Esophagus (tissue), 2 donors: ENCODE results near the gene HMGB4. TPM values are rescaled to one million over a fixed set of nuclear protein-coding genes. Genes with fewer than 3 reads are reported as not detected.

Experiments
- H3K27ac ChIP-seq, 2 donors: one replicate each; pipeline ENCODE4 v1.5.1; 2013; ENCODE audit warnings: low read depth in 2 of 2, mild to moderate bottlenecking in 2 of 2, inconsistent platforms in 1 of 2, low read length in 1 of 2, moderate library complexity in 1 of 2
- H3K27me3 ChIP-seq, 2 donors: one replicate each; pipeline ENCODE4 v1.6.1; 2013; ENCODE audit warnings: low read length in 2 of 2, control low read depth in 1 of 2, mild to moderate bottlenecking in 1 of 2; ENCODE audit not compliant: insufficient read depth in 2 of 2, control insufficient read depth in 1 of 2
- H3K36me3 ChIP-seq, 2 donors: one replicate each; pipeline ENCODE4 v1.6.1; 2013; ENCODE audit warnings: low read length in 1 of 2; ENCODE audit not compliant: control insufficient read depth in 2 of 2, insufficient read depth in 2 of 2
- H3K4me1 ChIP-seq, 2 donors: one replicate each; pipeline ENCODE4 v1.6.1; 2013; ENCODE audit warnings: low read length in 1 of 2; ENCODE audit not compliant: control insufficient read depth in 2 of 2, insufficient read depth in 2 of 2
- H3K4me3 ChIP-seq, 2 donors: one replicate each; pipeline ENCODE4 v1.5.1; 2013; ENCODE audit warnings: low read length in 2 of 2, mild to moderate bottlenecking in 2 of 2, low read depth in 1 of 2, moderate library complexity in 1 of 2
- H3K9me3 ChIP-seq, 2 donors: one replicate each; pipeline ENCODE4 v1.6.1; 2013; ENCODE audit warnings: mild to moderate bottlenecking in 2 of 2, low read depth in 1 of 2, low read length in 1 of 2, moderate library complexity in 1 of 2; ENCODE audit not compliant: control insufficient read depth in 2 of 2, insufficient read depth in 1 of 2
- WGBS, 2 donors: extraction: QIAGEN DNeasy Blood & Tissue Kit; methylation state at CpG; one replicate each; pipeline ENCODE4 v1.1.7; 2013; 5-methylcytosine and 5-hydroxymethylcytosine counted together
- polyA plus RNA-seq, 2 donors: library from polyadenylated mRNA; stranded (reverse); fragments of 200-250 nt; gene quantifications; one replicate each; pipeline ENCODE4 v1.2.3, GENCODE V29; 2013
- donor health status: healthy with polysubstance abuse.
- donor health status: Bipolar disorder and iron deficiency.

HMGB4 gene
- polyA plus RNA-seq, 2 donors: not detected

GRCh38 chr1:33823830-33824229 is 40.0 kb upstream of the HMGB4 start:
- Histone ChIP-seq H3K4me3 (no peak overlapping the region), H3K27me3 (no peaks in the 10 kb centered on the region), H3K27ac (no peak overlapping the region), H3K9me3 (peaks cover 0 to under 1% of the 10 kb centered on the region in 2 donors), H3K4me1 (no peaks in the 10 kb centered on the region), H3K36me3 (no peaks in the 10 kb centered on the region)
- WGBS, 2 donors: 77 to 80% methylated on average over 1 of the region's 1 CpG

DNA sequence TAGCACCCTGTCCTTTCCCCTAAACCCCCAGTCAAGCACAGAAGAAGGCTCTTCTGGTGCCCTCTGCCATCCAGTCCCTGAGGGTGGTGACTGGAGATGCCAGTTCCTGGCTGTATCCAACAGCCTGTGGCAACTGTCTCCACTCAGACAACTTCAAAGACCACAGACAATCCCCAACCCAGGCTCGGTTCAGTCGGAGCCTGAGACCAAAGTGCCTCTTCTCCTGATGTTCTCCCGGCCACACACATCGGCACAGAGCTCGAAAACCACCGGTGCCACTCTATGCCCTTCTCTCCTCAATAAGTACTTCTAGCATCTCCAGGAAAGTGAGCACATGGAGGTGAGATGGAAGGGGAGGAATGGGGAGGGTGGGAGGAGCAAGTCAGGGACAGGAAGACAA is 39.6 kb upstream of the HMGB4 start:
- H3K4me3 ChIP-seq: no peak overlapping the region
- H3K36me3 ChIP-seq: no peaks in the 10 kb centered on the region
- H3K9me3 ChIP-seq: peaks cover 0 to 2% of the 10 kb centered on the region in 2 donors
- H3K27ac ChIP-seq: no peak overlapping the region
- no peaks in the 10 kb centered on the region for H3K4me1 ChIP-seq
- H3K27me3 ChIP-seq: no peaks in the 10 kb centered on the region
- 86 to 88% methylated on average over 6 of the region's 6 CpGs for WGBS, 2 donors

GRCh38 chr1:33824971-33825370 is 38.9 kb upstream of the HMGB4 start:
- Histone ChIP-seq H3K36me3 (no peaks in the 10 kb centered on the region), H3K4me3 (no peak overlapping the region), H3K9me3 (peaks cover 0 to 2% of the 10 kb centered on the region in 2 donors), H3K27ac (no peak overlapping the region), H3K4me1 (no peaks in the 10 kb centered on the region), H3K27me3 (no peaks in the 10 kb centered on the region)
- 79 to 86% methylated on average over 1 of the region's 1 CpG for WGBS, 2 donors

DNA sequence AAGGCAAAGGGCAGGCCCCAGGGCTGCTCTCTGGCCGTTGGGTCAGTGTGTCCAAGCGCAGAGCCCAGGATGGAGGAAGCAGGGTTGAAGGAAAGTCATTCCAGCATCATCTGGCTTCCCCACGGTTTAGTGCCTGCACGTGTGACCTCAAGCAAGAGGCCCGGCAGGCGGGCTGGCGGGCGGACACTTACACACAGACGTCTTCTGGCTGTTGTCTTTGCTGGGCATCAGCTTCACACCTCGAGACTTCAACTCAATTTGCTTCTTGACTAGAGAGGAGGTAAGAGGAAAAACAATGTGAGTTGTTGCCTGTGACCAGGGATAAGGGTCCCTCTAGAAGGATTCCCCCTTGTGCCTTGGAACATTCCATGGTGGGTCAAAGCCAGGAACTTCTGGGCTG is 38.4 kb upstream of the HMGB4 start:
- Histone ChIP-seq H3K9me3 (peaks cover 0 to 2% of the 10 kb centered on the region in 2 donors), H3K4me1 (no peaks in the 10 kb centered on the region), H3K27me3 (no peaks in the 10 kb centered on the region), H3K36me3 (no peaks in the 10 kb centered on the region), H3K4me3 (no peak overlapping the region), H3K27ac (no peak overlapping the region)
- WGBS, 2 donors: 82 to 85% methylated on average over 10 of the region's 10 CpGs

- peaks cover 0 to 2% of the 10 kb centered on the region in 2 donors for H3K9me3 ChIP-seq
- no peak overlapping the region for H3K27ac ChIP-seq
- no peak overlapping the region for H3K4me3 ChIP-seq
- no peaks in the 10 kb centered on the region for H3K27me3 ChIP-seq
- H3K36me3 ChIP-seq: no peaks in the 10 kb centered on the region
- no peaks in the 10 kb centered on the region for H3K4me1 ChIP-seq
Observed at GRCh38 chr1:33826311-33826710, 37.6 kb upstream of the HMGB4 start.

DNA sequence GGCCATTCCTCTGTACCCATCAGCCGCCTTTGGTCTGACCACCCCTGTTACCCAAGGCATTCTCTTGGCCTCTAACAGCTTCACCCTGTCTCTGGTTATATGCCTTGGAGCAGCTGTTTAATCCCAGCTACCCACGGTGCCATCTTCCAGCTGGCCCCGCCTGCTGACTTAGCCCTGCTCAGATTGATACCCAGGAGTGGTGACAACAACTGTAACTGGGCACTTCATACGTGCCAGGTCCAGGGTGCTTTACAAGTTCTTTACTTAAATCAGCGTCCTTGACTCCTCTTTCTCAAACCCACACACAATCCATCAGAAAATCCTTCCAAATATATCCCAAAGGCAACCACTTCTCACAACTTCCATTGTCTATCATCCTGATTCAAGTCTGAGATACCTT is 37.2 kb upstream of the HMGB4 start:
- no peak overlapping the region for H3K27ac ChIP-seq
- H3K36me3 ChIP-seq: no peaks in the 10 kb centered on the region
- 85 to 86% methylated on average over 5 of the region's 5 CpGs for WGBS, 2 donors
- no peak overlapping the region for H3K4me3 ChIP-seq
- H3K4me1 ChIP-seq: no peaks in the 10 kb centered on the region
- H3K27me3 ChIP-seq: no peaks in the 10 kb centered on the region
- peaks cover 0 to 2% of the 10 kb centered on the region in 2 donors for H3K9me3 ChIP-seq

- Histone ChIP-seq H3K36me3 (no peaks in the 10 kb centered on the region), H3K4me3 (no peak overlapping the region), H3K4me1 (no peaks in the 10 kb centered on the region), H3K27ac (no peak overlapping the region), H3K9me3 (peaks cover 0 to 2% of the 10 kb centered on the region in 2 donors), H3K27me3 (no peaks in the 10 kb centered on the region)
- WGBS, 2 donors: 44 to 63% methylated on average over 5 of the region's 5 CpGs
Observed at GRCh38 chr1:33828059-33828458, 35.8 kb upstream of the HMGB4 start.

GRCh38 chr1:33828654-33829053 is 35.2 kb upstream of the HMGB4 start:
- Histone ChIP-seq H3K4me3 (no peak overlapping the region), H3K36me3 (no peaks in the 10 kb centered on the region), H3K9me3 (peaks cover 0 to 2% of the 10 kb centered on the region in 2 donors), H3K27ac (no peak overlapping the region), H3K4me1 (no peaks in the 10 kb centered on the region), H3K27me3 (no peaks in the 10 kb centered on the region)
- 77 to 91% methylated on average over 5 of the region's 5 CpGs for WGBS, 2 donors

DNA sequence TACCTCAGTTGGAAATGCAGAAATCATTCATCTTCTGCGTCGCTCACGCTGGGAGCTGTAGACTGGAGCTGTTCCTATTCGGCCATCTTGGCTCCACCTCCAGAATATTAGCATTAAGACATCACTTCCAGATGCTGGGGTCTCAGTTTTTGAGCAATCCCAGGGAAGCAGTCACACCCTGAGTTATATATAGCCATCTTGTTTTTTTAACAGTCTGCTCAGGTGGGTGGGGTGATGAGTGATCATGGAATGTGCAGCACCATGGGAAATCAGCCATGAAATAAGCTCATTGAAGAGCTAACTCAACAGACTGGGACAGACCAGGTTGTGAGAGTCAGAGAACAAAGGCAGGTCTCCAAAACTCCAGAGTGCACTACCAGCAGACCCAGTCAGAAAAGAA is 27.0 kb upstream of the HMGB4 start:
- no peak overlapping the region for H3K27ac ChIP-seq
- no peaks in the 10 kb centered on the region for H3K9me3 ChIP-seq
- H3K36me3 ChIP-seq: no peaks in the 10 kb centered on the region
- 92 to 94% methylated on average over 4 of the region's 4 CpGs for WGBS, 2 donors
- H3K4me3 ChIP-seq: no peak overlapping the region
- no peaks in the 10 kb centered on the region for H3K4me1 ChIP-seq
- H3K27me3 ChIP-seq: no peaks in the 10 kb centered on the region

- WGBS, 2 donors: 88 to 93% methylated on average over 3 of the region's 3 CpGs
Observed at GRCh38 chr1:33837635-33838034, 26.2 kb upstream of the HMGB4 start.

More at GRCh38 chr1:33837635-33838034, 26.2 kb upstream of the HMGB4 start:
- H3K9me3 ChIP-seq: no peaks in the 10 kb centered on the region
- no peak overlapping the region for H3K27ac ChIP-seq
- no peaks in the 10 kb centered on the region for H3K27me3 ChIP-seq
- no peak overlapping the region for H3K4me3 ChIP-seq
- H3K36me3 ChIP-seq: no peaks in the 10 kb centered on the region
- H3K4me1 ChIP-seq: no peaks in the 10 kb centered on the region
